Tibial nerve (tissue), 4 donors: ENCODE measurements around the gene ZNF516.

Source experiments
- EP300 ChIP-seq, 2 donors: sonication (generic); formaldehyde crosslinking; IDR thresholded peaks; one replicate each; pipeline ENCODE4 v1.6.1; 2017; ENCODE audit warnings: antibody characterized with exemption in 2 of 2, mild to moderate bottlenecking in 1 of 2
- POLR2A ChIP-seq, 2 donors: fragments of 450-650 bp; IDR thresholded peaks; one replicate each; pipeline ENCODE4 v1.6.1; 2017; ENCODE audit warnings: antibody characterized with exemption in 2 of 2, mild to moderate bottlenecking in 2 of 2, moderate library complexity in 2 of 2
- TF ChIP-seq, protein P1 (sequence below), 5 experiments: fragments of 200-600 bp in 3 of 5; fragments of 450-650 bp in 2 of 5; sonication (generic) in 3 of 5; IDR thresholded peaks; one replicate each; pipeline ENCODE4 v1.5.1; 2016 to 2019; ENCODE audit warnings: antibody characterized with exemption in 5 of 5, mild to moderate bottlenecking in 3 of 5, moderate library complexity in 2 of 5

DNA sequence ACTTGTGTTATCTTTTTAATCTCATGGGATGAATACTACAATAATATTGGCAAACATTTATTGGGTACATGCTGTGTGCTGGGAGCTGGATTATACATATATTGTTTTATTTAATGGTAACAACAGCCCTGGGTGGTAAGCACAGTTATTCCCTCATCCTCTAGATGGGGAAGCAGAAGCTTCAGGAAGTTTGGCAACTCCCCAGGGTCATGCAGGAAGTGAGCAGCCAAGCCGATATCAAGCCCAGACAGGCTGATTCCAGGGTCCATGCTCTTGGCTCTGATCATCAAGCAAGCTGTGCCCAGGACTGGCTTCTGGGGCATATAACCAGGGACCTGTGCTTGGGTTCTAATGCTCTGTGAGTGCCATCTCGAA lies 155.8 kb downstream of the ZNF516 start:
- TF ChIP-seq, protein P1, sequence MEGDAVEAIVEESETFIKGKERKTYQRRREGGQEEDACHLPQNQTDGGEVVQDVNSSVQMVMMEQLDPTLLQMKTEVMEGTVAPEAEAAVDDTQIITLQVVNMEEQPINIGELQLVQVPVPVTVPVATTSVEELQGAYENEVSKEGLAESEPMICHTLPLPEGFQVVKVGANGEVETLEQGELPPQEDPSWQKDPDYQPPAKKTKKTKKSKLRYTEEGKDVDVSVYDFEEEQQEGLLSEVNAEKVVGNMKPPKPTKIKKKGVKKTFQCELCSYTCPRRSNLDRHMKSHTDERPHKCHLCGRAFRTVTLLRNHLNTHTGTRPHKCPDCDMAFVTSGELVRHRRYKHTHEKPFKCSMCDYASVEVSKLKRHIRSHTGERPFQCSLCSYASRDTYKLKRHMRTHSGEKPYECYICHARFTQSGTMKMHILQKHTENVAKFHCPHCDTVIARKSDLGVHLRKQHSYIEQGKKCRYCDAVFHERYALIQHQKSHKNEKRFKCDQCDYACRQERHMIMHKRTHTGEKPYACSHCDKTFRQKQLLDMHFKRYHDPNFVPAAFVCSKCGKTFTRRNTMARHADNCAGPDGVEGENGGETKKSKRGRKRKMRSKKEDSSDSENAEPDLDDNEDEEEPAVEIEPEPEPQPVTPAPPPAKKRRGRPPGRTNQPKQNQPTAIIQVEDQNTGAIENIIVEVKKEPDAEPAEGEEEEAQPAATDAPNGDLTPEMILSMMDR (IDR thresholded peaks at IDR 0.05): no peak
- TF ChIP-seq EP300 (IDR thresholded peaks at IDR 0.05): no peak
- no peak for TF ChIP-seq POLR2A (IDR thresholded peaks at IDR 0.05)
